ENCODE measurements around the gene APLP1. TPM values are rescaled to one million over a fixed set of nuclear protein-coding genes. Genes with fewer than 3 reads are reported as not detected.

APLP1 gene
- total and polyA plus RNA-seq, 7 donors = 0.48 to 4.1 (median 0.84) TPM

GRCh38 chr19:35928507-35928906 lies 60.1 kb downstream of the APLP1 start:
- Histone ChIP-seq H3K4me3 (no peak overlapping the region), H3K36me3 (ENCODE audit: insufficient read depth in 1 of 2, low read depth in 1 of 2) (no peaks in the 10 kb centered on the region), H3K4me1 (peaks cover 6% of the 10 kb centered on the region), H3K27ac (no peak overlapping the region), H3K27me3 (ENCODE audit: insufficient read depth in 3 of 3, low read length in 2 of 3) (peaks cover 0 to 6% (median 0%) of the 10 kb centered on the region in 3 donors), H3K9me3 (no peaks in the 10 kb centered on the region)
- no peak for ATAC-seq
- intact Hi-C loops (cut with DNase I) = no loop called here
- no peak for TF ChIP-seq CTCF (IDR thresholded peaks at IDR 0.05)
- DNase-seq = no peak
- WGBS, 3 donors = 75 to 79% (median 78%) methylated on average over 5 of the region's 5 CpGs

Other genes starting within 250 kb of the APLP1 start
- gene RBM42, start 239.5 kb upstream of the APLP1 start, total RNA-seq = 10 to 100 TPM; 50.1 to 68.1 (median 59.1) TPM
- gene RBM42, start 239.5 kb upstream of the APLP1 start, polyA plus RNA-seq = 10 to 100 TPM; 53.2 to 69.1 (median 61.1) TPM
- not detected for gene ETV2, start 226.8 kb upstream of the APLP1 start, total RNA-seq
- under 1 TPM; 0.19 to 0.23 (median 0.20) TPM for gene ETV2, start 226.8 kb upstream of the APLP1 start, polyA plus RNA-seq
- gene COX6B1, start 220.3 kb upstream of the APLP1 start, total RNA-seq = 100 to 1,000 TPM; 631 to 878 (median 757) TPM
- gene COX6B1, start 220.3 kb upstream of the APLP1 start, polyA plus RNA-seq = 1,000 to 10,000 TPM in 2 of 3 donors, 100 to 1,000 TPM in 1; 912 to 1,724 (median 1,459) TPM
- gene UPK1A, start 202.1 kb upstream of the APLP1 start, total RNA-seq = not detected
- under 1 TPM; 0.17 to 0.31 (median 0.24) TPM for gene UPK1A, start 202.1 kb upstream of the APLP1 start, polyA plus RNA-seq
- not detected for gene ZBTB32, start 164.0 kb upstream of the APLP1 start, total RNA-seq
- gene ZBTB32, start 164.0 kb upstream of the APLP1 start, polyA plus RNA-seq = under 1 TPM in 2 of 3 donors, not detected in 1; 0.08 to 0.10 TPM
- 10 to 100 TPM; 18.0 to 29.0 (median 23.4) TPM for gene KMT2B, start 150.6 kb upstream of the APLP1 start, total RNA-seq
- 10 to 100 TPM; 13.4 to 20.0 (median 19.2) TPM for gene KMT2B, start 150.6 kb upstream of the APLP1 start, polyA plus RNA-seq
- 10 to 100 TPM in 1 of 4 donors, 1 to 10 TPM in 3; 2.0 to 12.4 (median 2.4) TPM for gene IGFLR1, start 126.1 kb upstream of the APLP1 start, total RNA-seq
- gene IGFLR1, start 126.1 kb upstream of the APLP1 start, polyA plus RNA-seq = 10 to 100 TPM in 1 of 3 donors, 1 to 10 TPM in 2; 5.8 to 11.9 (median 9.9) TPM
- gene U2AF1L4, start 123.2 kb upstream of the APLP1 start, total RNA-seq = 10 to 100 TPM; 13.3 to 28.7 (median 19.6) TPM
- gene U2AF1L4, start 123.2 kb upstream of the APLP1 start, polyA plus RNA-seq = 10 to 100 TPM; 12.3 to 26.6 (median 13.6) TPM
- gene PSENEN, start 122.9 kb upstream of the APLP1 start, total RNA-seq = 10 to 100 TPM; 34.7 to 41.0 (median 36.7) TPM
- gene PSENEN, start 122.9 kb upstream of the APLP1 start, polyA plus RNA-seq = 100 to 1,000 TPM in 1 of 3 donors, 10 to 100 TPM in 2; 61.6 to 116 (median 67.7) TPM
- 10 to 100 TPM in 1 of 4 donors, 1 to 10 TPM in 3; 3.1 to 14.5 (median 7.9) TPM for gene LIN37, start 120.0 kb upstream of the APLP1 start, total RNA-seq
- gene LIN37, start 120.0 kb upstream of the APLP1 start, polyA plus RNA-seq = 10 to 100 TPM; 17.8 to 26.8 (median 23.1) TPM
- gene HSPB6, start 111.5 kb upstream of the APLP1 start, total RNA-seq = 1,000 to 10,000 TPM in 1 of 4 donors, 100 to 1,000 TPM in 3; 656 to 1,308 (median 674) TPM
- gene HSPB6, start 111.5 kb upstream of the APLP1 start, polyA plus RNA-seq = 100 to 1,000 TPM; 303 to 719 (median 476) TPM
- gene PROSER3, start 110.4 kb upstream of the APLP1 start, total RNA-seq = 10 to 100 TPM in 1 of 4 donors, 1 to 10 TPM in 3; 4.2 to 16.2 (median 9.0) TPM
- 10 to 100 TPM in 1 of 3 donors, 1 to 10 TPM in 2; 4.6 to 14.2 (median 5.3) TPM for gene PROSER3, start 110.4 kb upstream of the APLP1 start, polyA plus RNA-seq
- gene ARHGAP33, start 93.0 kb upstream of the APLP1 start, total RNA-seq = 1 to 10 TPM in 3 of 4 donors, under 1 TPM in 1; 0.68 to 4.0 (median 2.2) TPM
- 1 to 10 TPM in 2 of 3 donors, under 1 TPM in 1; 0.96 to 1.4 (median 1.3) TPM for gene ARHGAP33, start 93.0 kb upstream of the APLP1 start, polyA plus RNA-seq
- not detected for gene PRODH2, start 55.7 kb upstream of the APLP1 start, total RNA-seq
- not detected for gene PRODH2, start 55.7 kb upstream of the APLP1 start, polyA plus RNA-seq
- gene NPHS1, start 16.1 kb upstream of the APLP1 start, total RNA-seq = not detected
- gene NPHS1, start 16.1 kb upstream of the APLP1 start, polyA plus RNA-seq = not detected
- not detected for gene KIRREL2, start 11.7 kb upstream of the APLP1 start, total RNA-seq
- gene KIRREL2, start 11.7 kb upstream of the APLP1 start, polyA plus RNA-seq = not detected
- 1 to 10 TPM in 3 of 4 donors, under 1 TPM in 1; 0.90 to 2.2 (median 1.5) TPM for gene NFKBID, start 32.0 kb downstream of the APLP1 start, total RNA-seq
- 1 to 10 TPM in 2 of 3 donors, under 1 TPM in 1; 0.75 to 1.6 (median 1.2) TPM for gene NFKBID, start 32.0 kb downstream of the APLP1 start, polyA plus RNA-seq
- 1 to 10 TPM; 1.7 to 4.7 (median 3.1) TPM for gene HCST, start 34.0 kb downstream of the APLP1 start, total RNA-seq
- gene HCST, start 34.0 kb downstream of the APLP1 start, polyA plus RNA-seq = 1 to 10 TPM; 1.1 to 4.2 (median 3.5) TPM
- 10 to 100 TPM in 3 of 4 donors, 1 to 10 TPM in 1; 9.4 to 22.1 (median 14.2) TPM for gene TYROBP, start 39.7 kb downstream of the APLP1 start, total RNA-seq
- gene TYROBP, start 39.7 kb downstream of the APLP1 start, polyA plus RNA-seq = 10 to 100 TPM in 2 of 3 donors, 1 to 10 TPM in 1; 7.8 to 19.1 (median 10.6) TPM
- gene LRFN3, start 67.8 kb downstream of the APLP1 start, total RNA-seq = 10 to 100 TPM in 2 of 4 donors, 1 to 10 TPM in 2; 7.2 to 11.2 (median 10.0) TPM
- 10 to 100 TPM in 2 of 3 donors, 1 to 10 TPM in 1; 8.6 to 25.6 (median 11.3) TPM for gene LRFN3, start 67.8 kb downstream of the APLP1 start, polyA plus RNA-seq
- 10 to 100 TPM in 2 of 4 donors, 1 to 10 TPM in 2; 7.2 to 17.3 (median 12.2) TPM for gene SDHAF1, start 126.6 kb downstream of the APLP1 start, total RNA-seq
- 10 to 100 TPM; 12.7 to 33.3 (median 19.7) TPM for gene SDHAF1, start 126.6 kb downstream of the APLP1 start, polyA plus RNA-seq
- gene SYNE4, start 140.2 kb downstream of the APLP1 start, total RNA-seq = under 1 TPM in 2 of 4 donors, not detected in 2; 0.23 to 0.24 TPM
- under 1 TPM in 2 of 3 donors, not detected in 1; 0.21 to 0.25 TPM for gene SYNE4, start 140.2 kb downstream of the APLP1 start, polyA plus RNA-seq
- 10 to 100 TPM in 3 of 4 donors, 1 to 10 TPM in 1; 7.1 to 12.6 (median 10.6) TPM for gene ALKBH6, start 145.6 kb downstream of the APLP1 start, total RNA-seq
- gene ALKBH6, start 145.6 kb downstream of the APLP1 start, polyA plus RNA-seq = 10 to 100 TPM in 2 of 3 donors, 1 to 10 TPM in 1; 9.5 to 22.3 (median 13.3) TPM
- gene CLIP3, start 164.3 kb downstream of the APLP1 start, total RNA-seq = 1 to 10 TPM; 1.2 to 3.9 (median 1.6) TPM
- gene CLIP3, start 164.3 kb downstream of the APLP1 start, polyA plus RNA-seq = 1 to 10 TPM in 1 of 3 donors, under 1 TPM in 2; 0.51 to 1.0 (median 0.66) TPM
- 1 to 10 TPM; 1.9 to 7.0 (median 2.9) TPM for gene THAP8, start 185.7 kb downstream of the APLP1 start, total RNA-seq
- gene THAP8, start 185.7 kb downstream of the APLP1 start, polyA plus RNA-seq = 1 to 10 TPM; 3.6 to 9.6 (median 6.5) TPM
- gene WDR62, start 186.3 kb downstream of the APLP1 start, total RNA-seq = 1 to 10 TPM in 3 of 4 donors, under 1 TPM in 1; 0.81 to 3.8 (median 2.8) TPM
- 1 to 10 TPM; 2.3 to 7.2 (median 2.6) TPM for gene WDR62, start 186.3 kb downstream of the APLP1 start, polyA plus RNA-seq
- not detected for gene OVOL3, start 242.6 kb downstream of the APLP1 start, total RNA-seq
- under 1 TPM in 1 of 3 donors, not detected in 2; 0.13 TPM for gene OVOL3, start 242.6 kb downstream of the APLP1 start, polyA plus RNA-seq
- 100 to 1,000 TPM in 3 of 4 donors, 10 to 100 TPM in 1; 89.7 to 126 (median 110) TPM for gene POLR2I, start 246.3 kb downstream of the APLP1 start, total RNA-seq
- gene POLR2I, start 246.3 kb downstream of the APLP1 start, polyA plus RNA-seq = 100 to 1,000 TPM in 2 of 3 donors, 10 to 100 TPM in 1; 99.4 to 130 (median 126) TPM
- 10 to 100 TPM; 44.4 to 67.2 (median 57.8) TPM for gene TBCB, start 246.9 kb downstream of the APLP1 start, total RNA-seq
- gene TBCB, start 246.9 kb downstream of the APLP1 start, polyA plus RNA-seq = 100 to 1,000 TPM in 1 of 3 donors, 10 to 100 TPM in 2; 65.9 to 115 (median 80.4) TPM